DMS53 treated with DMSO at 0.1 percent for 48 hours (cell line): ENCODE measurements around the gene TSPAN14.
A peak's percentile ranks its signal among the peaks of the same experiment; 100 is the strongest.

Experiments
- DNase-seq: peaks from one replicate; lab custom pipeline; 2025; ENCODE audit not compliant: unreplicated experiment; lab: John Stamatoyannopoulos, UW

The TSPAN14 gene

DNA sequence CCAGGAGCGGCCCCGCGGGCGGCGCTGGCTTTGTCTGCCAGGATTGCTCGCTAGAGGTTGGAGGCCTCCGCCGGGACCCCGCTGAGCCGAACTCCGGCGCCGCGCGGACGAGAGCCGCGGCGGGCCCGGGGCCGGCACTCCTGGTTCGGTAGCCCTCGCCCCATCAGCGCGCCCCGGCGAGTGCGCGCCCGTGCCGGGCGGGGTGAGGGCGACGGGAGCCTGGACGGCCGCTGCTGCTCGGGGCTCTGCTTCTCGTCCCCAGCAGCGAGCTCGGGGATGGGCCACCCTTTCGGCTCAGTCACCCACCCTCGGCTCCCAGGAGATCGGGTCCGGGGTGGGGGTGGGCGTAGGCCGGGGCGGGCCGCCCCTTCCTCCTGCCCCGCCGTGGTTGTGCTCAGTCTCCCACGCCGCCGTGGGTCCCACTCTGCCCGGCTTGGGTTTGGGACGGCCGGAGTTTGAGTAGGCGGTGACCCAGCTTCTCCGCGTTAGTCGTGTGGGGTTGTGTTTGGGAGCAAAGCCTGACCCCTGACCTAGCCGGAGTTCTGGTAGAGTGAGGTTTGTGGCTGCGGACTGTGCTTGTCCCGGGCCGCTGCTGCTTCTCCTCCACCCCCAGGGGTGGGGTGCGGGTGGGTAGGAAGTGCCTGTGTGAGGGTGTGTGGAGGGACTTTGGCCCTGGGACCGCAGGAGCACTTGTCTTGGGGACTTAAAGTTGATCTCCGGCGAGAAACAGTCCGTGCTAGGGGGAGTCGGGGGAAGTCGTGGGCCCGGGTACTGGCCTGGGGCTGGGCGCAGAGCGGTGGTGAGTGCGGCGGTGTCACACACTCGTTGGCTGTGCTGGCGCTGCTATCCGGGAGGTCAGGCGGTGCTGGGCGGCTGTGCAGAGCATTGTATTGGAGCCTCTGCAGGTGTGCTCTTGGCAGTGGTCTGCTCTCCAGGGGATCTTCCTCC, 677 bp downstream of the TSPAN14 start:
- peak; percentile 18 for DNase-seq

DNA sequence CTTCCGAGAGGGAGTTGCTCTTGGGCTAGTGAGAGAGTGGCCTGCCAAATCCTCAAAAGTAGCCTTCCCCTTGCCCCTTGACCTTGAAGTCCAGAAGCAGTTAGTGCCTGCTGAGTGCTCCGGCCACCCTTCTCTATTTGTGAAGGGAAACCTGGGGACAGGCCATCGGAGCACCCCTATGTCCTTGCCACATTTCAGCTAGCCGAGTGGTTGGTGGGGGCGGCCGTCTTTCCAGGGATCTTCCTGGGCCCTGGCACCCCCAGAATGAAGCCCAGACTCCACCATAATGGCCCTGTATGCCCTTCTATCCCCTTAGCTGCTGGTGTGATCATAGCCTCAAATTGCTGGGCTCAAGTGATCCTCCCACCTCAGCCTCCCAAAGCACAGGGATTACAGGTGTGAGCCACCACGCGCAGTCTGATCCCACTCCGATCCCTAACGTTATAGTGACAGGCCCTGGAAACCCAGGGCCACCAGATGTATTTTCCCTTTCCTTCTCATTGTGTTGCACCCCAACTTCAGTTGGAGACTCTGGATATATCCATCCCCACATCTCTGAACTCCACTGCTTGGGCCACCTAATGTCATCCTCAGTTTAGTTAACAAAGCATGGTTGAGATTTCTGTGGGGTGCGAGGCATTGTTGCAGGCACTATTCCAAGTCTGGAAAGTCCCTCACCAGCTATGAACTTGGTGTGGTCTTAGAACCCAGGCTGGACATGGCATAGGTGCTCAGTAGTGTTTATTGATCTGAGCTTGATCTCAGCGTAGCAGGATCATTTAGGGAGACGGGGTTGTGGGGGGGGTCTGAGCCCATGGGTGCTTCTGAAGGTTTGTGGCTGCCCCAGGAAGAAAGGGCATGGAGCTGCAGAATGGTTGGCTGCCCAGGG, 1.6 kb downstream of the TSPAN14 start:
- DNase-seq: no peak

DNA sequence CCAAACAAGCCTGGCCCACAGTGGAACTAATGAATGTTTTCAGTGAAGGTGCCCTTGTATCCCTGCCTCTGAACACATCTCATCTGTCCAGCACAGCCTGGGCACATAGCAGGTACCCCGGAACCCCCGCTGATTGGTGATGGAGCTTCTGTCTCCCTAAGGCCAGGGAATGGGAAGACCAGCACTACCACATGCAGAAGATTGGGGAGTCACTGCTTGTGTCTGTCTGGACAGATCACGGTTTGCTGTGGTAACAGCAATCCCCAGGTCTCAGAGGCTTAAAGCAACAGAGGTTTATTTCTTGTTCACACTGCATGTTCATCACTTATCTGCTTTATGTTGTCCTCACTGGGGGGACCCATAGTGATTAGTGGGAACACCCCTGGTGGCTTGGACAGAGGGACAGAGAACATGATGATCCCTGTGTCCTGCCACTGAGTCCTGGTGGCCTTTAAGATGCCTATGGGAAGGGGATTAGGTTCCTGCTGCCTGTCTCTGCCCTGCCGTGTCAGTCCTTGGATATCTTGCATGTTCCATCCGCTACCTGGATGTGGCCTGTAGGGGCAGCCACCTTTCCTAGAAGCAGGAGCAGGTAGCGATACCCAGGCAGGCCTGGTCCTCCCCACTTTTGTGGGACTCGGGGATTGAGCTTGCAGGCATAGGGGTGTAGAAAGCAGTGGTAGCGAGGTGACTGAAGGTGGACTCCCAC, 3.6 kb downstream of the TSPAN14 start:
- DNase-seq: no peak

DNA sequence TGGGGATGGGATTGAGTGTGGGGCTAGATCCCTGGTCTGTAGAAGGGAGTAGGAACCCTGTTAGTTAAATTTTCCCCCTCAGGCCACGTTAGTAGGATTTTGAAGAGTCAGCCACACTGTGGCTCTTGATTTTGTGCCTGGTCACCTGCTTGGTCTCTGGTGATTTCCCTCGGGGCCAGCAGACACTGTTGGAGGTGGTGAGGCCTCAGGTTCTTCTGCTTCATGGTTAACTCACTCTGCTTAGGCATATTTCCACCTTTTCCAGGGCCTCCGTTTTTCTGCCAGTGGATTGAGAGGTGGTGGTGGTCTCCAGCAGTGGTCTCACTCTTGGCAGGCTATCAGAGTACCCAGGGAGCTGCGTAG, 4.1 kb downstream of the TSPAN14 start:
- DNase-seq: no peak

DNA sequence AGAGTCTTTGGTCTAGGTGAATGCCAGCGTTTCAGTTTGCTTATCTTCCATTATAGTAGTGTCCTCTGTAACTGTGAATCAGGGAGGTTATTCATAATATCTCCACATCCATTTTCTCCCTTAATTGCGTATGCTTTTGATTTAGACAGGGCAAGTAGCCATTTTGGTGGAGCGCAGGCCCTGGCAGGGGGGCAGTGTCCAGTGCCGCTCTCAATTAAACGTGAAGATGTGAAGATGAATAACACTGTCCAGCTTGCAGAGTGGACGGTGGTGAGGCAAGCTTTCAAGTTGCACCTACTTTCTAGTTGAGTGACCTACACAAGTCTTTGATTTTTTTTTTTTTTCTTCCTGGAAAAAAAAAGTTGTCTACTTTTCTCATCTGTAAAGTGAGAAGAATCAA, 4.5 kb downstream of the TSPAN14 start:
- DNase-seq: no peak

DNA sequence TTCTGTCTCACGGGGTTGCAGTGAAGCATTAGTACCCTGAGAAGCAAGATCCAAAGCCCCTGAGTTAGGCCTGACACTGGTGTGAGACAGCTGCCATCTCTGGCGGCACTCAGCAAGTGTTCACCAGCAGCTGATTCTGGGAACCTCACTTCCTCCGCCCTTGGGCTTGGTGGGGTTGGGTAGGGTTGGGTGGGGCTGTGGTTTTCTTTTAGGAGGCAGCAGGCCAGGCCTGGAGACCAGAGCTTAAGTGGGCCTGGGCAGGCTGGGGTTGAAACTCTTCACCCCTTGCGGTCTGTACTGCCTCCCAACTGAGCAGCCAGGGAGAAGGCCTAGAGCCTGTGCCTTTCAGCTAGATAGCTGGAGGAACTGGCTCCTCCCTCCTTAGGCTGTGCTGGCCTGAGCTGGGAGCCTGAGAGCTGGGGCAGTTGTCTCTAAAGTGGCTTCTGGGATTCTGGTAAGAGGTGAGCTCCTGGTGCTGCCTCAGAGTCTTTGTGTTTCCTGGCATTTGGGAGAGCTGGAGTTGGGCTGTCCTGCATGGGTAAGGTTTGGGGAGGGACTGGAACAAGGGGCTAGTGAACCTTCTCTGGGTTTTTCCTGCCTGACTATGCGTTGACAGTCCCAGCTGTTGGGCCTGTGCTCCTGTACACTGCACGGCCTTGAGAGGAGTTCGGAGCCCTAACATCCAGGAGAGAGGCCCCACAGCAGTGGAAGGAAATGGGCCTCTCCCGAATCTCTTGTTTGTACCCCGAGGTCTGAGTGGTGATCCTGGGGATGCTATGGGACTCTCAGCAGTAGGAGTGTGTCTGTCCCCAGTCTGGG, 5.1 kb downstream of the TSPAN14 start:
- peak; percentile 33 for DNase-seq

DNA sequence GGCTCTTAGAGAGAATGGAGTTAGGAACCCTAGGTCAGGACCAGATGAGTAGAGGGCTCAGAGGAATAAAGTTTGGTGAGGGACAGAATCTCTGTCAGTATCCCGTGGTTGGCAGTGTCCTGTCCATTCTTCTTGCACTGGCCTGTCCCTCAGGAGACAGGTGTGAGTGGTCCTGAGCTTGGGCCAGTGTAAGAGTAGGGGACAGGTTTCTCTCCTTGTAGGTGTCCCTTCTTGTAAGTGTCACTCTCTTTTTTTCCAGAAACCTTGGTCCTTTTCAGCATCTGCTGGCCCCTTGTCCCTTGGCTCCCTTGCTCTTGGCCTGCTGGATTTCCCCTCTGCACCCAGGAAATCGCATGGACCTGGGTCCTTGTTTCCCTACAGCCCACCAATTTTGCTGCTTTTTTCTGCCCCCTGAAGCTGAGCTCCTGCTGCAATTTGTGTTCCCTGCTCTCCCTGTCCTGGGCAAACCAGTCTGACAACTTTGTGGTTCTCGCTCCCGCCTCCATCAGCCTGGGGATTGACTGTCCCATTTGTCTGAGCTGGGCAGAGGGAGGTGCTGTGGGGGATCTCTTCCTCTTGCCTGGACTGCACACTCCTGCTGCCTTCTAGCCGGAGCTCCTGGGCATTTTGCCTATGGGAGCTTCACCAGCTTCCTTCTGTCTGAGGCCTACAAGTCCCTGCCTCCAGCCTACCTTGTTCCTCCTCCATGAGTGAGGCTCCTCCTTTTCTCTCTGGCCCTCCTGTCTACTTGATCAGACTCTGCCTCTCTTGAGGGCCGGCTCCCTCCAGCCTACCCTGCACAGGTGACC, 6.5 kb downstream of the TSPAN14 start:
- peak; percentile 95 for DNase-seq

DNA sequence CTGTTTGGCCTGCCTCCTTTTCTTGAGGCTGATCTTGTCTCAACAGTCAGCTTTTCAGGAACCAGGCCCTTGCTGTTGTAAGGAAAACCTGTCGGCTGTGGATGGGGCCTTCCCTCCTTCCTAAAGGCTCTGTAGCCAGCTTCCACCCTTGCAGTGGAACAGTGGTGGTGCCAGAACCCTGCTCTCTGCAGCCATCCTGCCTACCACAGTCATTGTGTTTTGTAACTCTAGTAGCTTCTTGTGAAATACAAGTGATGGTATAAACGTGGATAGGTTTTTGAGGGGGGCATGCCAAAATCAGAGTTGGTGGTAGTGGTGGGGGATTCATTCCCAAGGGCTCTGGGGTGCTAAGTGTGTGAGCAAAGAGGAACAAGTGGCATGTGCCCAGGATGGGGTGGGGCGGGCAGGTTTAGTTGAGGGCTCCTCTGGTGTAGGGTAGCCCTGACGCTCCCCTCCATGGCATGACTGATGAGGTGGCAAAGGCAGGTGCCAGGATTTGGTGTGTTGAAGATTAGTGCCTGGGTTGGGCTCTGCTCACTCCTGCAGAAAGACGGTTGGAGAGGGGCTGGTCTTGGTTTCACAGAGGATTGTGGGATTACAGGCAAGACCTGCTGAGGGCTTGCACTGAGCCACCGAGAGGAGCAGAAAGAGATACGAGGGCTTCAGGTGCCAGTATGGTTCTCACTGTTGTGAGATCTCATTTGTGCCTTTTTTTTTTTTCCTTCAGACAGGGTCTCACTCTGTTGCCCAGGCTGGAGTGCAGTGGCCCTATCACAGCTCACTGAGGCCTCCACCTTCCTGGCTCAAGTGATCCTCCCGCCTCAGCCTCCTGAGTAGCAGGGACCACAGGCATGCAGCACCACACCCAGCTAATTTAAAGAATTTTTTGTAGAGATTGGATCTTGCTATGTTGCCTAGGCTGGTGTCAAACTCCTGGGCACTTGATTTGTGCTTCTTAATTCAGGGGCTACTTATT, 7.4 kb downstream of the TSPAN14 start:
- no peak for DNase-seq

DNA sequence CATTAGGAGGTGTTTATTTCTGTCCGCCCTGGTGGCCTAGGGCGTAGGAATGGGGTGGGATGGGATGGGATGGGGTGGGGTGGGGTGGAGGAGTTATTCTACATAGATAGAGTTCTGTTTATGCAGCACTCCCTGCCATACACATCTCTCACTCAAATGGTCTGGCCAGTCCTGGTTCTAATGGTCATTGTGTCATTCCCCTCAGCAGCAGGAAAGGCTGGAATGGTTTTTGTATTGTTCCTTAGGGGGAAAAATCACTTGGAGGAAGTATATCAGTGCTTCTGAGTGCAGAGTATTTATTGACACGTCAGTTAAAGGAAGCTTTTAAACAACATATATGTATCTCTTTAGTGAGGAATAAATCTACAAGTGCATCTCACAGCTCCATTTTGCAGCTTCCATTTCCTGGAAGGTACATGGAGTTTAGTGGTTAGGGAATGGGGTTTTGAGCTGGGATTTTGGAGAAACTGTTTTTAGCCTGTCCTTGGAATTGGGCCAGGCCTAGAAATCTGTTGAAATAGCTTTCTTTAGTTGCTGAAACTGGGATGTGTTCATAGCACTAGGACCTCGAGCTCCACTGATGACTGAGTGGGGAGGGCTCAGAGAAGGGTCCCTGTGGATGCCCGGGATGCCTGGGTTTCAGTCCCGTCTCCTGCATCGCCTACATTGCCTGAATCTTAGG, 8.3 kb downstream of the TSPAN14 start:
- DNase-seq: no peak

DNA sequence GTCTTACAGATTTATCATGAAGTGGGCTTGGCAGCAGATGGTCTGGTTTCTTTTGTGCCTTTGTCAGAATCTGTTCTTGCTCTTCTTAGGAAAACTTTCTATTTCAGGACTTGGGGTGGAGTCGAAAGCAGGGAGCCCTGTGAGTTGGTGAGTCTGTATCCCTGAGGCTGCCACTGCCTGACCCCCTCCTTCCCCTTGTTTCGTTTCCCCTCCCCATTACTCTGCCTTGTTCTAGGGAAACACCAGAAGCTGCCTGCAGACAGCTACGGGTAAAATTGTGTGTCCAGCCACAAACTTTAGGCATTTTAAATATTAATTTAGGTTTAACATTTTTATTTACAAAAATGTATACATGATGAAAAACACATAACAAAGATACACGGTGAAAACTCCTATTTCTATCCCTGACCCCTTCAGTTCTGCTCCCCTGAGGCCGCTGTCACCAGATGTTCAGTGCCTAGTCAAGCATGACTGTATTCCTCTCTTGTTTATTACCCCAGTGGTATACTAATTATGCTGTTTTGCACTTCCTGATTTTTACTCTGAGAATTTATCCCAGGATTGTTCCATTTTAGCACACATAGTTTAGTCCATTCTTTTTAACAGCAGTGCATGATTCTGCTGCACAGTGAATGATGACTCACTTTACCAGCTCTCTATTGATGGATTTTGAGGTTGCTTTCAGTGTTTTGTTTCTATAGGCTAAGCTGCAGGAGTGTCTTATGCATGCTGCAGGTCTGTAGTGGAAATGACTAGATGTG, 9.1 kb downstream of the TSPAN14 start:
- no peak for DNase-seq

DNA sequence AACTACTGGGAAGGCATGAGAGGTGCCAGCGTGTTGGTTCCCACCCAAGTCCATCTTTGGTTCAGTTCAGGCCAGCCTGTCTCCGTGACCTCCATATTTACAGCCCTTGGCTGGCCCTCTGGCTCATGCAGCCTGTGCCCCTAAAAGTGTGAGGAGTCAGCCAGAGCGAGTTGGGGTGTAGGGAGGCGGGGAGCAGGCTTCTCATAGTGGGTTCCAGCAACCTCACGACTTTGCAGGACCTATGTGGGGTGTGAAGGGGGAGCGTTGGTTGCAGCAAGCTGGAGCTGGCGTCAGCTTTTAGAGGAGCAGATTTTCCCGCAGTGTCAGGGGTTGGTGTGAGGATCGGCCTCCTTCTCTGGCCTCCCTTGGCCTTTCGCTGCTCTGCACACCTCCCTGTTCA, 9.8 kb downstream of the TSPAN14 start:
- DNase-seq: no peak

DNA sequence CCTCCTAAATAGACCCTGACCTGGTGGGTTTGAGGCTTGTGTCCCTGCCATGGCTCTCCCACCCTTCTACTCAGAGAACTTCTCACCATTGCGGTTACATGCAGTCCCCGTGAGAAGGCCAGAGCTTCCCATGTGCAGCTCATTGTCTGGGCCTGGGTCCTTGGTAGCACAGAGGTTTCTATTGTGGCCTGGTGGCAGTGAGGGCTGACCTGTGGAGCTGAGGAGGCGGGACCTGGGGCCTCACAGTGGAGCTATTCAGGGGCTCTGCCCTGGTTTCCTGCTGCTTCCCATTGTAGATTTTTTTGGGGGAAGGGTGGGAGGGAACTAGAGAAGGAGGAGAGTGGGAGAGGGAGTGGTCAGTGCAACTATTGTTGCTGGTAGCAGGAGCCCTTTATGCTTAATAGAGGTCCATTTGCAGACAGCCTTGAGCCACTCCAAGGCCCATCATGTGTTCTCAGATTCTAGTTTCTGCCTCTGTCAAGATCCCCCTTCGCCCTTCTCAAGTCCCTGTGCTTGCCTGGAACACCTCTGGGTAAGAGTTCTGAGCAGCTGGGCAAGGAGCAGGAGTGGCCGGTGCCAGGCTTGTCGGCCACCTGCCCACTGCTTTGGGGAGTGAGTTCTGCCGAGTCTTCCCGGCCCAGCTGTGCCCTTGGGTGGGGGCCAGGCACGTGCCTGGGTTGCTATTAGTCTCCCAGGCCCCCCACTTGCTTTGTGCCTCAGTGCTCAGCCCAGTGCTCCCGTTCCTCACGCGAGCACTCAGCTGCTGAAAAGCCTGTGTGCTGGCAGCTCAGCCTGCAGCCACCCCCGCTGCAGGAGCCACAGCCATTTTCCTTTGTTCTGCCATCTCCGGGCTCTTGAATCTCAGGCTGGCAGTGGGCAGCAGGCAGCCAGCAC, 10.7 kb downstream of the TSPAN14 start:
- DNase-seq: no peak

DNA sequence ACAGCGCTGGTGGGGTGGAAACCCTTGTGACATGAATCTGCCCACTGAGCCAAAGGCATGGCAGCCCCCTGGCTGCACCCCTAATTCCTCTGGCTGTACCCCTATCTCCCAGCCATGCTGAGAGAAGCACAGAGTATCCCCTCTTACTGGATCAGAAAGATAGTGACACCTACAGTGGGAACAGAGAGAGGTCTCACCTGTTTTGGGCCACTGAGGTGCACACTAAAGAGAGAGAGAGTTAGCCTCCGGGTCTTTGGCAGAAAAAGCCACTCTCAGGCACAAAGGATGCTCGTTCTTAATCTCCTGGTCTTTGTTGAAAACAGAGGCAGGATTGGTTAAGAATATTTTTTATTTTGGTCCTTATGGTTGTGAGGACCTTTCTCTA, 11.3 kb downstream of the TSPAN14 start:
- DNase-seq: no peak

DNA sequence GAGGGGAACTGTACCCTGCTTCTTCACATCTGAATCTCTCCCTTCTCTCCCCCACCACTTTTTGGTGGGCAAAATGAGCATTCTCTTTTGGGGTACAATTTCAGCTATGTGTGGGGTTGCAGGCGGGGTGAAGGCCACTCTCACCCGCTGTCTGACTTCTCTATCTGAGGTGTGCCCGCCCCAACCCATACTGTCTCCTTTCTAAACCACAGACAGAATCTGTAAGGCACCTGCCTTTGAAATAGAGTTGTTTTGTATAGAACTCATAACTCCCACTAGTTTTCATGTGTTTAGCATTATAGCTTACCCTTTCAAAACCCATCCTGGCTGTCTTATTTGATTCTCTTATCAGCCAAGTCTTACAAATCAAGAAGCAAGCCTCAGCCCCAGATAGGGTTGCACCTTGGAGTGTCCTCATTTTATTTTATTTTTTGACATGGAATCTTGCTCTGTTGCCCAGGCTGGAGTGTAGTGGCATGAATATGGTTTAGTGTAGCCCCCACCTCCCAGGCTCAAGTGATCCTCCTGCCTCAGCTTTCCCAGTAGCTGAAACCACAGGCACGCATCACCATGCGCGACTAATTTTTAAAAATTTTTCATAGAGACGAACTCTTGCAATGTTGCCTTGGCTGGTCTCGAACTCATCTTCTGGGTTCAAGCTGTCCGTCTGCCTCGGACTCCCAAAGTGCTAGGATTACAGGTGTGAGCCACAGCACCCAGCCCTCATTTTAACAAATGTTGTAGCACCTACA, 11.9 kb downstream of the TSPAN14 start:
- DNase-seq: no peak

DNA sequence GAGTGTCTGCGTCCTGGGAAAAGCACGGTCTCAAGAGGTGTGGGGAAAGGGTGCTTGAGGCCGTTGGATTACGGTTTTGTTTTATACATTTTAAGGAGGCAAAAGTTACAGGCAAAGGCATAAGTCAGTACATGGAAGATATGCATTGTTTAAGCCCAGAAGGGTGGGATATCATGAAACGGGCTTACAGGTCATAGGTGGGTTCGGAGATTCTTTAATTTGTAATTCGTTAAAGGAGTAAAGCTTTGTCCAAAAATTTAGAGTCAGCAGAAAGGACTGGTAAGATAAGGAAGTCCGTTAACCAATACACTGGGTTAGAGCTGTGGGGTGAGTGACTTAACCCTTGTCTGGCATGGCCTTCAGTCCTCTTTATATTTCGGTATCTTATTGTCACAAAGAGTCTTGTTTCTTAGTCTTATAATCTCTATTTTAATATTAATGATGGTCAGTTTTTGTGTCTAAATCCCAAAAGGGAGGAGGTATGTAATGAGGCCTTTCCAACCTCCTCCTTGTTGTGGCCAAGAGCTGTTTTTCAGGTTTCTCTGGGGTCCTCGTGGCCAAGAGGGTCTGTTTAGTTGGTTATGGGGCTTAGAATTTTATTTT, 12.7 kb downstream of the TSPAN14 start:
- no peak for DNase-seq
